Esophagus squamous epithelium (tissue), 5 donors: ENCODE measurements around the gene CYP4F22. TPM values are rescaled to one million over a fixed set of nuclear protein-coding genes. Genes with fewer than 3 reads are reported as not detected.
"Not testable (repeated sequence)": the region's sequence is repeated elsewhere in the genome, so short reads cannot be mapped to it uniquely, and the experiment has no call there.

Experiments used
- DNase-seq: peaks from one replicate; lab custom pipeline; 2025; lab: John Stamatoyannopoulos, UW
- H3K27ac ChIP-seq, 4 donors: fragments of 200-600 bp; sonication (generic); one replicate each; pipeline ENCODE4 v1.5.1; 2016 to 2019; ENCODE audit warnings: mild to moderate bottlenecking in 1 of 4
- H3K27me3 ChIP-seq, 4 donors: fragments of 200-600 bp; sonication (generic); 1 replicate in 3 of 4; 2 replicates in 1 of 4; pipeline versions ENCODE4 v1.5.1 to v1.6.0; 2017 to 2021; ENCODE audit warnings: antibody characterized with exemption in 1 of 4
- H3K36me3 ChIP-seq, 3 donors: fragments of 200-600 bp; sonication (generic); one replicate each; pipeline ENCODE4 v1.5.1; 2016 to 2019
- H3K4me1 ChIP-seq, 3 donors: fragments of 200-600 bp; sonication (generic); one replicate each; pipeline ENCODE4 v1.5.1; 2017 to 2019
- H3K4me3 ChIP-seq, 4 donors: fragments of 200-600 bp; sonication (generic); 1 replicate in 3 of 4; 2 replicates in 1 of 4; pipeline ENCODE4 v1.5.1; 2016 to 2019; ENCODE audit warnings: mild to moderate bottlenecking in 2 of 4, moderate library complexity in 1 of 4
- H3K9me3 ChIP-seq, 3 donors: fragments of 200-600 bp; sonication (generic); one replicate each; pipeline ENCODE4 v1.5.1; 2016 to 2019
- CTCF ChIP-seq, 6 experiments: fragments of 450-650 bp in 4 of 6; fragments of 200-600 bp in 2 of 6; sonication (generic) in 2 of 6; IDR thresholded peaks; one replicate each; pipeline ENCODE4 v1.5.1; 2016 to 2019; ENCODE audit warnings: antibody characterized with exemption in 6 of 6, mild to moderate bottlenecking in 4 of 6, moderate library complexity in 4 of 6
- POLR2A ChIP-seq, 4 donors: fragments of 450-650 bp; IDR thresholded peaks; one replicate each; pipeline ENCODE4 v1.6.1; 2017; ENCODE audit warnings: antibody characterized with exemption in 4 of 4, mild to moderate bottlenecking in 4 of 4, moderate library complexity in 3 of 4
- WGBS, 2 donors: methylation state at CpG; one replicate each; pipeline ENCODE4 v1.1.5; 2018; 5-methylcytosine and 5-hydroxymethylcytosine counted together
- intact Hi-C: fragments of 100-400 bp; cut with DNase I; formaldehyde crosslinking; loops from one replicate; pipeline ENCODE4 v1.15.0; 2022
- total RNA-seq, 4 donors: library from RNA; depleted of rRNA; stranded (reverse); fragments of >200 nt; gene quantifications; one replicate each; pipeline ENCODE4 v1.1.0, GENCODE V29; 2016
- donor health status: DM: yes; HTN: yes; CAD: no.

CYP4F22 gene
- total RNA-seq, 4 donors from 2014 or later: 3.2 to 19.4 (median 11.1) TPM

- TF ChIP-seq CTCF (IDR thresholded peaks at IDR 0.05) (no peak), POLR2A (IDR thresholded peaks at IDR 0.05) (no peak)
- peaks cover 0 to 16% (median 0%) of the 10 kb centered on the region in 4 donors for H3K27me3 ChIP-seq
- peak overlapping the region in 1 of 4 donors; percentile 2 for H3K27ac ChIP-seq
- H3K9me3 ChIP-seq: no peaks in the 10 kb centered on the region
- H3K4me3 ChIP-seq: no peak overlapping the region
- H3K4me1 ChIP-seq: peaks cover 5 to 12% (median 5%) of the 10 kb centered on the region in 3 donors
- DNase-seq: no peak
- intact Hi-C loops: no loop called here
- no peaks in the 10 kb centered on the region for H3K36me3 ChIP-seq
- 54 to 55% methylated on average over 8 of the region's 8 CpGs for WGBS, 2 donors
Measured at GRCh38 chr19:15529774-15530372, 21.5 kb downstream of the CYP4F22 start.

- DNase-seq: no peak
- peak overlapping the region in 3 of 4 donors; percentile 5 to 15 (median 9) for H3K27ac ChIP-seq
- H3K4me1 ChIP-seq: peaks cover 5 to 6% (median 5%) of the 10 kb centered on the region in 3 donors
Measured at GRCh38 chr19:15532779-15533521, 24.6 kb downstream of the CYP4F22 start.

GRCh38 chr19:15533522-15533830 is 25.2 kb downstream of the CYP4F22 start:
- H3K4me1 ChIP-seq, H3K4me3 ChIP-seq, DNase-seq, H3K27ac ChIP-seq, intact Hi-C loops, H3K9me3 ChIP-seq, H3K36me3 ChIP-seq: not testable (repeated sequence)
- H3K27me3 ChIP-seq: peaks cover 0 to 46% (median 0%) of the 10 kb centered on the region in 4 donors
- 61% methylated on average over 4 of the region's 4 CpGs for WGBS, 2 donors

More at GRCh38 chr19:15532779-15533521, 24.6 kb downstream of the CYP4F22 start:
- peaks cover 0 to 43% (median 0%) of the 10 kb centered on the region in 4 donors for H3K27me3 ChIP-seq
- no peaks in the 10 kb centered on the region for H3K36me3 ChIP-seq
- intact Hi-C loops: no loop called here
- WGBS, 2 donors: 36 to 44% methylated on average over 2 of the region's 2 CpGs
- no peaks in the 10 kb centered on the region for H3K9me3 ChIP-seq
- no peak for TF ChIP-seq CTCF (IDR thresholded peaks at IDR 0.05)
- no peak for TF ChIP-seq POLR2A (IDR thresholded peaks at IDR 0.05)
- no peak overlapping the region for H3K4me3 ChIP-seq

- Histone ChIP-seq H3K4me3 (no peak overlapping the region), H3K4me1 (peaks cover 5% of the 10 kb centered on the region in 3 donors), H3K27ac (no peak overlapping the region), H3K36me3 (no peaks in the 10 kb centered on the region), H3K27me3 (peaks cover 0 to 45% (median 0%) of the 10 kb centered on the region in 4 donors), H3K9me3 (no peaks in the 10 kb centered on the region)
- 30 to 48% methylated on average over 6 of the region's 6 CpGs for WGBS, 2 donors
- no peak for TF ChIP-seq CTCF (IDR thresholded peaks at IDR 0.05)
- no peak for TF ChIP-seq POLR2A (IDR thresholded peaks at IDR 0.05)
- intact Hi-C loops: no loop called here
- DNase-seq: no peak
Measured at GRCh38 chr19:15534957-15535864, 26.9 kb downstream of the CYP4F22 start.

- DNase-seq: no peak
- intact Hi-C loops: no loop called here
- TF ChIP-seq POLR2A (IDR thresholded peaks at IDR 0.05): no peak
- TF ChIP-seq CTCF (IDR thresholded peaks at IDR 0.05): no peak
- Histone ChIP-seq H3K27me3 (peaks cover 0 to 35% (median 0%) of the 10 kb centered on the region in 4 donors), H3K36me3 (no peaks in the 10 kb centered on the region), H3K27ac (no peak overlapping the region), H3K9me3 (no peaks in the 10 kb centered on the region), H3K4me1 (peaks cover 5% of the 10 kb centered on the region in 3 donors), H3K4me3 (no peak overlapping the region)
- WGBS, 2 donors: 55 to 64% methylated on average over 4 of the region's 4 CpGs
Measured at GRCh38 chr19:15536350-15536749, 28.0 kb downstream of the CYP4F22 start.
